GM10248 (cell line): ENCODE data around the gene HMCN2.

ENCODE experiments used
- CTCF ChIA-PET: fragments of 300-600 bp; sonication (Branson Sonifier 250); formaldehyde crosslinking; extraction: SDS; loops from one replicate; lab custom pipeline; 2021; ENCODE audit warnings: antibody characterized with exemption; lab: Yijun Ruan, JAX
- POLR2A ChIA-PET: fragments of 350-650 bp; sonication (Branson Sonifier 250); formaldehyde crosslinking; extraction: SDS; loops from one replicate; lab custom pipeline; 2020; ENCODE audit warnings: antibody characterized with exemption; lab: Yijun Ruan, JAX
- DNase-seq: peaks from one replicate; pipeline ENCODE4 v3.0.0; 2012; ENCODE audit errors: extremely low spot score
- CTCF ChIP-seq: IDR thresholded peaks from 2 replicates; pipeline ENCODE4 v1.5.1; 2012; ENCODE audit warnings: mild to moderate bottlenecking, low read depth; ENCODE audit errors: extremely low read depth, missing control alignments, control extremely low read depth

HMCN2 gene

GRCh38 chr9:130307667-130307943 lies 42.0 kb downstream of the HMCN2 start:
- POLR2A ChIA-PET: no interaction called here

GRCh38 chr9:130308081-130308571 lies 42.6 kb downstream of the HMCN2 start:
- no peak for DNase-seq
- ChIA-PET POLR2A (no interaction called here), CTCF (interaction anchor here (1.4 kb wide), 1 partner anchor 8 kb away, joined by 4 read pairs; no protein-coding TSS in a partner anchor)
- no peak for TF ChIP-seq CTCF

More at GRCh38 chr9:130307667-130307943, 42.0 kb downstream of the HMCN2 start:
- CTCF ChIA-PET: interaction anchor here (1.4 kb wide), 1 partner anchor 9 kb away, joined by 4 read pairs; no protein-coding TSS in a partner anchor
- DNase-seq: no peak
- TF ChIP-seq CTCF: no peak

- ChIA-PET POLR2A (no interaction called here), CTCF (no interaction called here)
- no peak for TF ChIP-seq CTCF
- DNase-seq: no peak
Measured at GRCh38 chr9:130309689-130310455, 44.3 kb downstream of the HMCN2 start.

GRCh38 chr9:130310456-130310855 lies 44.9 kb downstream of the HMCN2 start:
- DNase-seq: no peak
- TF ChIP-seq CTCF: no peak
- POLR2A ChIA-PET: no interaction called here
- CTCF ChIA-PET: interaction anchor here (1.8 kb wide), 1 partner anchor 67 kb away, joined by 5 read pairs; no protein-coding TSS in a partner anchor

GRCh38 chr9:130311003-130311402 lies 45.4 kb downstream of the HMCN2 start:
- CTCF ChIA-PET: interaction anchor here (1.8 kb wide), 1 partner anchor 68 kb away, joined by 5 read pairs; no protein-coding TSS in a partner anchor
- POLR2A ChIA-PET: no interaction called here
- no peak for TF ChIP-seq CTCF
- no peak for DNase-seq

GRCh38 chr9:130311408-130312140 lies 46.0 kb downstream of the HMCN2 start:
- POLR2A ChIA-PET: no interaction called here
- no peak for TF ChIP-seq CTCF
- CTCF ChIA-PET: interaction anchor here (1.8 kb wide), 1 partner anchor 68 kb away, joined by 5 read pairs; no protein-coding TSS in a partner anchor
- DNase-seq: no peak
